SK-N-SH (cell line): Measurements from ENCODE around the gene DEGS2. TPM values are rescaled to one million over a fixed set of nuclear protein-coding genes. Genes with fewer than 3 reads are reported as not detected.
A peak's percentile ranks its signal among the peaks of the same experiment; 100 is the strongest.

ENCODE experiments used
- EP300 ChIP-seq, 2 experiments: IDR thresholded peaks; 2 replicates each; pipeline versions ENCODE4 v1.4.0 to v1.6.1; 2012; ENCODE audit warnings: borderline replicate concordance in 1 of 2, low read depth in 1 of 2, low read length in 1 of 2
- FOSL2 ChIP-seq: IDR thresholded peaks from 2 replicates; pipeline ENCODE4 v1.4.0; 2012; ENCODE audit warnings: low read depth, mild to moderate bottlenecking, moderate library complexity, borderline replicate concordance
- FOXJ3 ChIP-seq: sonication (generic); formaldehyde crosslinking; IDR thresholded peaks from 2 replicates; pipeline ENCODE4 v1.5.1; 2020; ENCODE audit warnings: mild to moderate bottlenecking, missing genetic modification reagents
- NRF1 ChIP-seq: IDR thresholded peaks from 2 replicates; pipeline ENCODE4 v1.6.1; 2012; ENCODE audit warnings: low read depth, mild to moderate bottlenecking, low read length
- RCOR1 ChIP-seq: fragments of 150-350 bp; IDR thresholded peaks from 2 replicates; pipeline ENCODE4 v1.6.1; 2017; ENCODE audit warnings: antibody characterized with exemption, low read length
- polyA plus RNA-seq, 3 experiments: library from polyadenylated mRNA; depleted of rRNA; stranded (reverse); fragments of >200 nt; gene quantifications; 2 replicates each; pipeline ENCODE4 v1.2.3, GENCODE V29; 2012
- small RNA-seq, 7 experiments: library from RNA; depleted of rRNA; stranded (forward); fragments of <200 nt; gene quantifications; one replicate each; pipeline ENCODE3, GENCODE V24; 2012
- TF ChIP-seq, protein P1 (sequence below): IDR thresholded peaks from 2 replicates; pipeline ENCODE4 v1.6.1; 2012; ENCODE audit warnings: mild to moderate bottlenecking, low read depth, low read length, moderate library complexity
- TF ChIP-seq, protein P2 (sequence below): IDR thresholded peaks from 2 replicates; pipeline ENCODE4 v1.4.0; 2012; ENCODE audit warnings: low read depth, borderline replicate concordance

DEGS2 gene
- polyA plus RNA-seq, 1 of the 3 experiments (the other 2 are of a cell fraction), result 0.02 TPM

DNA sequence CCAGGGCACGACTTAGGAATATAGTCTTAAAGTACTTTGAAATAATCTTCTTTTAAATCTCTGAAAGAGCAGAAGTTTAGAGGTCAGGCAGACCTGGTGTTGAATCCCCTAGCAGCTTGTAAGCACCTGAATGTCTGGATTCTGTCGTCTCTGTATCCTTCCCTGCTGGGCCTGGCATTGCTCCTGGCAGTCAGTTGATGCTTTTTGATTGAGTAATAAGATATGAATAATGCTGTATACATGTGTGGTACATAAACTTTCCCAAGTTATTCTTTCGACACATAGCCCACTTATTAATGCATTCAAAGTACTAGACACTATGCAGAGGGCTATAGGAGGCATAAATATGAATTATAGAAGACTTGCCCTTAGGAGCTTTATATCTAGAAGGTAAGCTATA, 62.8 kb downstream of the DEGS2 start (continued):
- TF ChIP-seq, protein P1, sequence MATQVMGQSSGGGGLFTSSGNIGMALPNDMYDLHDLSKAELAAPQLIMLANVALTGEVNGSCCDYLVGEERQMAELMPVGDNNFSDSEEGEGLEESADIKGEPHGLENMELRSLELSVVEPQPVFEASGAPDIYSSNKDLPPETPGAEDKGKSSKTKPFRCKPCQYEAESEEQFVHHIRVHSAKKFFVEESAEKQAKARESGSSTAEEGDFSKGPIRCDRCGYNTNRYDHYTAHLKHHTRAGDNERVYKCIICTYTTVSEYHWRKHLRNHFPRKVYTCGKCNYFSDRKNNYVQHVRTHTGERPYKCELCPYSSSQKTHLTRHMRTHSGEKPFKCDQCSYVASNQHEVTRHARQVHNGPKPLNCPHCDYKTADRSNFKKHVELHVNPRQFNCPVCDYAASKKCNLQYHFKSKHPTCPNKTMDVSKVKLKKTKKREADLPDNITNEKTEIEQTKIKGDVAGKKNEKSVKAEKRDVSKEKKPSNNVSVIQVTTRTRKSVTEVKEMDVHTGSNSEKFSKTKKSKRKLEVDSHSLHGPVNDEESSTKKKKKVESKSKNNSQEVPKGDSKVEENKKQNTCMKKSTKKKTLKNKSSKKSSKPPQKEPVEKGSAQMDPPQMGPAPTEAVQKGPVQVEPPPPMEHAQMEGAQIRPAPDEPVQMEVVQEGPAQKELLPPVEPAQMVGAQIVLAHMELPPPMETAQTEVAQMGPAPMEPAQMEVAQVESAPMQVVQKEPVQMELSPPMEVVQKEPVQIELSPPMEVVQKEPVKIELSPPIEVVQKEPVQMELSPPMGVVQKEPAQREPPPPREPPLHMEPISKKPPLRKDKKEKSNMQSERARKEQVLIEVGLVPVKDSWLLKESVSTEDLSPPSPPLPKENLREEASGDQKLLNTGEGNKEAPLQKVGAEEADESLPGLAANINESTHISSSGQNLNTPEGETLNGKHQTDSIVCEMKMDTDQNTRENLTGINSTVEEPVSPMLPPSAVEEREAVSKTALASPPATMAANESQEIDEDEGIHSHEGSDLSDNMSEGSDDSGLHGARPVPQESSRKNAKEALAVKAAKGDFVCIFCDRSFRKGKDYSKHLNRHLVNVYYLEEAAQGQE, result no peak
- no peak for TF ChIP-seq RCOR1
- TF ChIP-seq, protein P2, sequence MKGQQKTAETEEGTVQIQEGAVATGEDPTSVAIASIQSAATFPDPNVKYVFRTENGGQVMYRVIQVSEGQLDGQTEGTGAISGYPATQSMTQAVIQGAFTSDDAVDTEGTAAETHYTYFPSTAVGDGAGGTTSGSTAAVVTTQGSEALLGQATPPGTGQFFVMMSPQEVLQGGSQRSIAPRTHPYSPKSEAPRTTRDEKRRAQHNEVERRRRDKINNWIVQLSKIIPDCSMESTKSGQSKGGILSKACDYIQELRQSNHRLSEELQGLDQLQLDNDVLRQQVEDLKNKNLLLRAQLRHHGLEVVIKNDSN, result no peak
- no peak for TF ChIP-seq FOXJ3
- TF ChIP-seq NRF1, result no peak
- TF ChIP-seq FOSL2, result no peak
- TF ChIP-seq EP300 (IDR thresholded peaks at IDR 0.05; ENCODE audit: borderline replicate concordance in 1 of 2, low read depth in 1 of 2, low read length in 1 of 2), result peak in 1 of 2 experiments; percentile 40; a peak in 1 of 4 replicates
- TF ChIP-seq, all 33 proteins: peak for 5

Small RNA genes within 50 kb of the gene (small RNA-seq; reads per million reads assigned to genes)
- gene MIR151B (0 to 1.2 (median 0.21) reads per million in 7 experiments), gene MIR342 (184 to 5,042 (median 1,574) reads per million in 7 experiments)

Other genes starting within 250 kb of the DEGS2 start
- gene EVL, start 94.2 kb downstream of the DEGS2 start, polyA plus RNA-seq (2012; rRNA removed), result 34.2 and 36.5 TPM in 2 replicates
- 18.1 and 18.6 TPM in 2 replicates for gene YY1, start 79.5 kb upstream of the DEGS2 start, polyA plus RNA-seq (2012; rRNA removed)
- gene SLC25A29, start 146.8 kb upstream of the DEGS2 start, polyA plus RNA-seq (2012; rRNA removed), result 66.9 and 84.6 TPM in 2 replicates
- not detected in 2 replicates for gene SLC25A47, start 163.7 kb upstream of the DEGS2 start, polyA plus RNA-seq (2012; rRNA removed)
- 26.8 and 33.3 TPM in 2 replicates for gene WDR25, start 216.8 kb upstream of the DEGS2 start, polyA plus RNA-seq (2012; rRNA removed)